HCT116 (cell line): ENCODE measurements around the gene DCUN1D2. TPM values are rescaled to one million over a fixed set of nuclear protein-coding genes. Genes with fewer than 3 reads are reported as not detected.

Source experiments
- ATAC-seq: fragments of 200-7000 bp; cut with Tn5 transposase; 2 replicates; pipeline ENCODE4 v1.9.1; 2020; ENCODE audit warnings: mild to moderate bottlenecking, moderate library complexity
- BruUV-seq: library from RNA; stranded (reverse); fragments of 400-500 nt; replicated peaks from 2 replicates; lab custom pipeline; 2021; lab: Mats Ljungman, UMichigan
- CTCF ChIA-PET: fragments of 300-600 bp; sonication (Branson Sonifier 250); formaldehyde crosslinking; loops from one replicate; lab custom pipeline; 2021; ENCODE audit warnings: antibody characterized with exemption; lab: Charles Lee
- POLR2A ChIA-PET: fragments of 300-600, 350-600 bp; sonication (Branson Sonifier 250); formaldehyde crosslinking; loops from one replicate; lab custom pipeline; 2021; ENCODE audit warnings: antibody characterized with exemption; lab: Charles Lee
- RAD21 ChIA-PET, 2 experiments: fragments of 300-600 bp; sonication (Branson Sonifier 250); formaldehyde crosslinking; loops; one replicate each; lab custom pipeline; 2023; ENCODE audit warnings: low total read pairs in 2 of 2; ENCODE audit not compliant: uncharacterized antibody in 2 of 2, unreplicated experiment in 2 of 2, low non-redundant PET in 1 of 2; lab: Charles Lee
- DNase-seq: peaks from one replicate; pipeline ENCODE4 v3.0.0-alpha.2; 2010; ENCODE audit warnings: low read depth, low spot score
- H2AFZ ChIP-seq: fragments of 200-600 bp; shearing (Covaris generic), sonication (generic); 2 replicates; pipeline ENCODE4 v1.6.1; 2017; ENCODE audit warnings: low read depth, mixed run types, mixed read lengths, antibody characterized with exemption, low read length; ENCODE audit not compliant: poor library complexity, severe bottlenecking
- H3K27ac ChIP-seq: 2 replicates; pipeline ENCODE4 v1.5.1; 2012; ENCODE audit warnings: low read depth, low read length
- H3K27me3 ChIP-seq: fragments of 200-600 bp; sonication (generic); 2 replicates; pipeline ENCODE4 v1.6.1; 2016; ENCODE audit warnings: mixed run types, low read length, mixed read lengths; ENCODE audit not compliant: insufficient read depth
- H3K36me3 ChIP-seq, 2 experiments: fragments of 200-500 bp in 1 of 2; fragments of 200-600 bp in 1 of 2; sonication (Bioruptor generic) in 1 of 2; sonication (generic) in 1 of 2; 2 replicates each; pipeline versions ENCODE4 v1.5.1 to v1.6.1; 2014 to 2016; ENCODE audit warnings: low read length in 2 of 2, inconsistent platforms in 1 of 2, mixed read lengths in 1 of 2, mixed run types in 1 of 2; ENCODE audit not compliant: insufficient read depth in 2 of 2, control insufficient read depth in 1 of 2
- H3K4me1 ChIP-seq, 2 experiments: fragments of 200-600 bp in 1 of 2; sonication (generic) in 1 of 2; 2 replicates each; pipeline versions ENCODE4 v1.5.1 to v1.6.1; 2012 to 2017; ENCODE audit warnings: low read length in 2 of 2, inconsistent platforms in 1 of 2, mild to moderate bottlenecking in 1 of 2, mixed read lengths in 1 of 2, mixed run types in 1 of 2, moderate library complexity in 1 of 2; ENCODE audit not compliant: insufficient read depth in 2 of 2, control insufficient read depth in 1 of 2
- H3K4me2 ChIP-seq: fragments of 200-600 bp; sonication (generic); 2 replicates; pipeline ENCODE4 v1.6.1; 2017; ENCODE audit warnings: mixed run types, low read length, mixed read lengths
- H3K4me3 ChIP-seq, 2 experiments: fragments of 200-600 bp in 1 of 2; sonication (generic) in 1 of 2; replicated peaks in 1 of 2; 2 replicates each; pipeline ENCODE4 v1.5.1; 2011 to 2016; ENCODE audit warnings: low read length in 2 of 2, control low read depth in 1 of 2, low read depth in 1 of 2, mild to moderate bottlenecking in 1 of 2, mixed read lengths in 1 of 2, mixed run types in 1 of 2
- H3K79me2 ChIP-seq: fragments of 200-600 bp; sonication (generic); 2 replicates; pipeline ENCODE4 v1.6.1; 2017; ENCODE audit warnings: mild to moderate bottlenecking, mixed run types, low read length, moderate library complexity, mixed read lengths; ENCODE audit not compliant: insufficient read depth
- H3K9ac ChIP-seq: fragments of 200-600 bp; sonication (generic); 2 replicates; pipeline ENCODE4 v1.6.1; 2016; ENCODE audit warnings: low read length, mixed read lengths
- H3K9me2 ChIP-seq: fragments of 200-600 bp; sonication (generic), shearing (Covaris generic); 2 replicates; pipeline ENCODE4 v1.6.1; 2017; ENCODE audit warnings: mixed run types, mild to moderate bottlenecking, moderate library complexity; ENCODE audit not compliant: insufficient read depth
- H3K9me3 ChIP-seq, 2 experiments: fragments of 200-500 bp in 1 of 2; fragments of 200-600 bp in 1 of 2; sonication (Bioruptor generic) in 1 of 2; sonication (generic) in 1 of 2; 2 replicates each; pipeline ENCODE4 v1.6.1; 2014 to 2017; ENCODE audit warnings: low read length in 2 of 2, mixed read lengths in 2 of 2, inconsistent platforms in 1 of 2, low read depth in 1 of 2, mild to moderate bottlenecking in 1 of 2, mixed run types in 1 of 2, moderate library complexity in 1 of 2; ENCODE audit not compliant: control insufficient read depth in 1 of 2, insufficient read depth in 1 of 2
- H4K20me1 ChIP-seq: fragments of 200-600 bp; sonication (generic), shearing (Covaris generic); 2 replicates; pipeline ENCODE4 v1.6.1; 2017; ENCODE audit warnings: mixed run types, mild to moderate bottlenecking, moderate library complexity; ENCODE audit not compliant: insufficient read depth
- CEBPB ChIP-seq: IDR thresholded peaks from 2 replicates; pipeline ENCODE4 v1.6.1; 2012; ENCODE audit warnings: low read depth
- EGR1 ChIP-seq: IDR thresholded peaks from 2 replicates; pipeline ENCODE4 v1.6.1; 2012; ENCODE audit warnings: low read depth
- EZH2 ChIP-seq: fragments of 200-600 bp; sonication (generic); IDR thresholded peaks from 2 replicates; pipeline ENCODE4 v1.6.1; 2017; ENCODE audit warnings: antibody characterized with exemption, mixed run types
- FOSL1 ChIP-seq: IDR thresholded peaks from 2 replicates; pipeline ENCODE4 v1.6.1; 2012; ENCODE audit warnings: low read depth
- POLR2A ChIP-seq: IDR thresholded peaks from 2 replicates; pipeline ENCODE4 v1.7.0; 2011; ENCODE audit warnings: borderline replicate concordance; ENCODE audit not compliant: insufficient read depth, insufficient read length; ENCODE audit errors: extremely low read depth
- POLR2AphosphoS5 ChIP-seq: IDR thresholded peaks from 2 replicates; pipeline ENCODE4 v1.6.1; 2011; ENCODE audit warnings: mild to moderate bottlenecking, low read depth, low read length, moderate library complexity
- RAD21 ChIP-seq: IDR thresholded peaks from 2 replicates; pipeline ENCODE4 v1.6.1; 2012; ENCODE audit warnings: low read depth, mild to moderate bottlenecking
- SIN3A ChIP-seq: IDR thresholded peaks from 2 replicates; pipeline ENCODE4 v1.6.1; 2012; ENCODE audit warnings: low read depth
- SP1 ChIP-seq: IDR thresholded peaks from 2 replicates; pipeline ENCODE4 v1.6.1; 2012; ENCODE audit warnings: low read depth
- TCF7L2 ChIP-seq: IDR thresholded peaks from 2 replicates; pipeline ENCODE4 v1.7.0; 2011; ENCODE audit warnings: borderline replicate concordance, inconsistent platforms; ENCODE audit not compliant: insufficient read depth, insufficient read length; ENCODE audit errors: extremely low read depth
- YY1 ChIP-seq: IDR thresholded peaks from 2 replicates; pipeline ENCODE4 v1.6.1; 2011; ENCODE audit warnings: low read length, low read depth, moderate library complexity, mild to moderate bottlenecking; ENCODE audit not compliant: insufficient replicate concordance; ENCODE audit errors: extremely low read depth
- ZFX ChIP-seq: fragments of 450-650 bp; IDR thresholded peaks from 2 replicates; pipeline ENCODE4 v1.6.1; 2017
- ZNF274 ChIP-seq: fragments of 200-500 bp; sonication (Bioruptor generic); IDR thresholded peaks from 2 replicates; pipeline ENCODE4 v1.6.1; 2014; ENCODE audit warnings: mild to moderate bottlenecking, low read depth, low read length, inconsistent platforms
- intact Hi-C: fragments of 100-400 bp; cut with micrococcal nuclease; formaldehyde crosslinking; loops from 2 replicates; pipeline ENCODE4 v1.10.0; 2022
- total RNA-seq: library from RNA; stranded (reverse); gene quantifications from one replicate; pipeline ENCODE4 v1.2.1, GENCODE V29; 2021; ENCODE audit not compliant: unreplicated experiment
- TF ChIP-seq, protein P1 (sequence below): IDR thresholded peaks from 2 replicates; pipeline ENCODE4 v1.6.1; 2011; ENCODE audit warnings: mild to moderate bottlenecking, low read length, moderate library complexity; ENCODE audit not compliant: insufficient replicate concordance; ENCODE audit errors: extremely low read depth
- TF ChIP-seq, protein P2 (sequence below): IDR thresholded peaks from 2 replicates; pipeline ENCODE4 v1.6.1; 2012; ENCODE audit warnings: low read depth
- TF ChIP-seq, protein P3 (sequence below), 3 experiments: fragments of 200-600 bp in 1 of 3; sonication (generic) in 1 of 3; IDR thresholded peaks in 2 of 3; conservative IDR thresholded peaks in 1 of 3; 2 replicates each; pipeline ENCODE4 v1.5.1; 2012 to 2017; ENCODE audit warnings: low read depth in 2 of 3, low read length in 2 of 3, antibody characterized with exemption in 1 of 3, borderline replicate concordance in 1 of 3, control low read depth in 1 of 3, mild to moderate bottlenecking in 1 of 3, mixed read lengths in 1 of 3, mixed run types in 1 of 3, moderate library complexity in 1 of 3; ENCODE audit not compliant: insufficient read depth in 1 of 3
- TF ChIP-seq, protein P4 (sequence below): IDR thresholded peaks from 2 replicates; pipeline ENCODE4 v1.6.1; 2012

Gene DCUN1D2
- total RNA-seq, 1 experiment from 2014 or later: 25.4 TPM

DNA sequence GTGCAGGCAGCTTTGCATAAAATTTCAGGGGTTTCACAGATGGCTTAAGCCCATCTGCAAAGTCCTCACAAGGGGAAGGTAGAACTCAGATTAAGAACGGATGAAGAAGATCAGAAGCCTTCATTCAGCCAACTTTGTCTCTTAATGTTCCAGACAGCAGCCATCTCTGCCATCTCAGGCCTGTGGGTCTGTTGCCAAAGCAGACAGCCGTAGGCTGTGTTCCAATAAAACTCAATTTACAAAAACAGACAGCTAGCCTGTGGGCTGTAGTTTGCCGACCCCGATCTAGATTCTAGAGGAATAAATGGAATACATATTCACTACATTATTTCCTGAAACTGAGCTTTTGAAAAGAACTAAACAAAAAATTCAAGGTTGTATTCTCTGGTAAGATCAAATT, 3.8 kb downstream of the DCUN1D2 start:
- Histone ChIP-seq H3K4me1 (peaks cover 5 to 14% of the 10 kb centered on the region in 2 experiments), H3K9me3 (no peaks in the 10 kb centered on the region), H3K4me2 (no peak overlapping the region), H3K27ac (no peak overlapping the region), H3K36me3 (peaks cover 2 to 4% of the 10 kb centered on the region in 2 experiments; a peak in 2 of 4 replicates), H2AFZ (no peak overlapping the region), H3K9me2 (no peaks in the 10 kb centered on the region), H3K27me3 (no peaks in the 10 kb centered on the region), H3K4me3 (no peak overlapping the region), H4K20me1 (peaks cover 13% of the 10 kb centered on the region; the same call in 1 of the 2 replicates), H3K9ac (no peak overlapping the region), H3K79me2 (peaks cover 94% of the 10 kb centered on the region)
- no TSS peak for BruUV-seq
- ChIA-PET CTCF (no interaction called here), POLR2A (no interaction called here), RAD21 (no interaction called here)
- DNase-seq: no peak
- ATAC-seq: no peak
- intact Hi-C loops: no loop called here
- no peak for TF ChIP-seq ZFX
- TF ChIP-seq CEBPB: no peak
- TF ChIP-seq ZNF274: no peak
- TF ChIP-seq, protein P1, sequence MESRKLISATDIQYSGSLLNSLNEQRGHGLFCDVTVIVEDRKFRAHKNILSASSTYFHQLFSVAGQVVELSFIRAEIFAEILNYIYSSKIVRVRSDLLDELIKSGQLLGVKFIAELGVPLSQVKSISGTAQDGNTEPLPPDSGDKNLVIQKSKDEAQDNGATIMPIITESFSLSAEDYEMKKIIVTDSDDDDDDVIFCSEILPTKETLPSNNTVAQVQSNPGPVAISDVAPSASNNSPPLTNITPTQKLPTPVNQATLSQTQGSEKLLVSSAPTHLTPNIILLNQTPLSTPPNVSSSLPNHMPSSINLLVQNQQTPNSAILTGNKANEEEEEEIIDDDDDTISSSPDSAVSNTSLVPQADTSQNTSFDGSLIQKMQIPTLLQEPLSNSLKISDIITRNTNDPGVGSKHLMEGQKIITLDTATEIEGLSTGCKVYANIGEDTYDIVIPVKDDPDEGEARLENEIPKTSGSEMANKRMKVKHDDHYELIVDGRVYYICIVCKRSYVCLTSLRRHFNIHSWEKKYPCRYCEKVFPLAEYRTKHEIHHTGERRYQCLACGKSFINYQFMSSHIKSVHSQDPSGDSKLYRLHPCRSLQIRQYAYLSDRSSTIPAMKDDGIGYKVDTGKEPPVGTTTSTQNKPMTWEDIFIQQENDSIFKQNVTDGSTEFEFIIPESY: no peak
- TF ChIP-seq, protein P2, sequence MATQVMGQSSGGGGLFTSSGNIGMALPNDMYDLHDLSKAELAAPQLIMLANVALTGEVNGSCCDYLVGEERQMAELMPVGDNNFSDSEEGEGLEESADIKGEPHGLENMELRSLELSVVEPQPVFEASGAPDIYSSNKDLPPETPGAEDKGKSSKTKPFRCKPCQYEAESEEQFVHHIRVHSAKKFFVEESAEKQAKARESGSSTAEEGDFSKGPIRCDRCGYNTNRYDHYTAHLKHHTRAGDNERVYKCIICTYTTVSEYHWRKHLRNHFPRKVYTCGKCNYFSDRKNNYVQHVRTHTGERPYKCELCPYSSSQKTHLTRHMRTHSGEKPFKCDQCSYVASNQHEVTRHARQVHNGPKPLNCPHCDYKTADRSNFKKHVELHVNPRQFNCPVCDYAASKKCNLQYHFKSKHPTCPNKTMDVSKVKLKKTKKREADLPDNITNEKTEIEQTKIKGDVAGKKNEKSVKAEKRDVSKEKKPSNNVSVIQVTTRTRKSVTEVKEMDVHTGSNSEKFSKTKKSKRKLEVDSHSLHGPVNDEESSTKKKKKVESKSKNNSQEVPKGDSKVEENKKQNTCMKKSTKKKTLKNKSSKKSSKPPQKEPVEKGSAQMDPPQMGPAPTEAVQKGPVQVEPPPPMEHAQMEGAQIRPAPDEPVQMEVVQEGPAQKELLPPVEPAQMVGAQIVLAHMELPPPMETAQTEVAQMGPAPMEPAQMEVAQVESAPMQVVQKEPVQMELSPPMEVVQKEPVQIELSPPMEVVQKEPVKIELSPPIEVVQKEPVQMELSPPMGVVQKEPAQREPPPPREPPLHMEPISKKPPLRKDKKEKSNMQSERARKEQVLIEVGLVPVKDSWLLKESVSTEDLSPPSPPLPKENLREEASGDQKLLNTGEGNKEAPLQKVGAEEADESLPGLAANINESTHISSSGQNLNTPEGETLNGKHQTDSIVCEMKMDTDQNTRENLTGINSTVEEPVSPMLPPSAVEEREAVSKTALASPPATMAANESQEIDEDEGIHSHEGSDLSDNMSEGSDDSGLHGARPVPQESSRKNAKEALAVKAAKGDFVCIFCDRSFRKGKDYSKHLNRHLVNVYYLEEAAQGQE: no peak
- TF ChIP-seq RAD21: no peak
- no peak for TF ChIP-seq POLR2A
- TF ChIP-seq FOSL1: no peak
- TF ChIP-seq, protein P3, sequence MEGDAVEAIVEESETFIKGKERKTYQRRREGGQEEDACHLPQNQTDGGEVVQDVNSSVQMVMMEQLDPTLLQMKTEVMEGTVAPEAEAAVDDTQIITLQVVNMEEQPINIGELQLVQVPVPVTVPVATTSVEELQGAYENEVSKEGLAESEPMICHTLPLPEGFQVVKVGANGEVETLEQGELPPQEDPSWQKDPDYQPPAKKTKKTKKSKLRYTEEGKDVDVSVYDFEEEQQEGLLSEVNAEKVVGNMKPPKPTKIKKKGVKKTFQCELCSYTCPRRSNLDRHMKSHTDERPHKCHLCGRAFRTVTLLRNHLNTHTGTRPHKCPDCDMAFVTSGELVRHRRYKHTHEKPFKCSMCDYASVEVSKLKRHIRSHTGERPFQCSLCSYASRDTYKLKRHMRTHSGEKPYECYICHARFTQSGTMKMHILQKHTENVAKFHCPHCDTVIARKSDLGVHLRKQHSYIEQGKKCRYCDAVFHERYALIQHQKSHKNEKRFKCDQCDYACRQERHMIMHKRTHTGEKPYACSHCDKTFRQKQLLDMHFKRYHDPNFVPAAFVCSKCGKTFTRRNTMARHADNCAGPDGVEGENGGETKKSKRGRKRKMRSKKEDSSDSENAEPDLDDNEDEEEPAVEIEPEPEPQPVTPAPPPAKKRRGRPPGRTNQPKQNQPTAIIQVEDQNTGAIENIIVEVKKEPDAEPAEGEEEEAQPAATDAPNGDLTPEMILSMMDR (IDR thresholded peaks at IDR 0.05 in 2 of 3, conservative IDR thresholded peaks at IDR 0.05 in 1 of 3; ENCODE audit: borderline replicate concordance in 1 of 3, insufficient read depth in 1 of 3, low read depth in 2 of 3, low read length in 2 of 3): no peak
- TF ChIP-seq EZH2: no peak
- TF ChIP-seq EGR1: no peak
- TF ChIP-seq SIN3A: no peak
- TF ChIP-seq, protein P4, sequence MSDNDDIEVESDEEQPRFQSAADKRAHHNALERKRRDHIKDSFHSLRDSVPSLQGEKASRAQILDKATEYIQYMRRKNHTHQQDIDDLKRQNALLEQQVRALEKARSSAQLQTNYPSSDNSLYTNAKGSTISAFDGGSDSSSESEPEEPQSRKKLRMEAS: no peak
- TF ChIP-seq POLR2AphosphoS5: no peak
- TF ChIP-seq SP1: no peak
- TF ChIP-seq YY1: no peak
- no peak for TF ChIP-seq TCF7L2
